CD4-positive, alpha-beta T cell (primary cell): ENCODE measurements around the gene PNLIPRP2. TPM values are rescaled to one million over a fixed set of nuclear protein-coding genes. Genes with fewer than 3 reads are reported as not detected.

Experiments
- ATAC-seq: fragments of 200-7000 bp; cut with Tn5 transposase; one replicate; pipeline ENCODE4 v1.10.0; 2022; ENCODE audit warnings: mild to moderate bottlenecking; ENCODE audit not compliant: poor library complexity
- CTCF ChIA-PET: fragments of 350-600 bp; sonication (Branson Sonifier 250); formaldehyde crosslinking; loops from one replicate; lab custom pipeline; 2021; ENCODE audit warnings: antibody characterized with exemption, inconsistent platforms; lab: Charles Lee
- POLR2A ChIA-PET: fragments of 350-600 bp; sonication (Branson Sonifier 250); formaldehyde crosslinking; loops from one replicate; lab custom pipeline; 2021; ENCODE audit warnings: antibody characterized with exemption, inconsistent platforms; lab: Charles Lee
- DNase-seq, 14 experiments: peaks; one replicate each; pipeline ENCODE4 v3.0.0-alpha.2; 2013 to 2020; ENCODE audit warnings: mixed read lengths in 2 of 14
- H3K27ac ChIP-seq, 2 donors: one replicate each; pipeline versions ENCODE4 v1.5.1 to v1.7.0; 2013; ENCODE audit warnings: low read length in 2 of 2, low read depth in 1 of 2, mild to moderate bottlenecking in 1 of 2
- H3K27me3 ChIP-seq, 2 experiments: 1 replicate in 1 of 2; 2 replicates in 1 of 2; pipeline versions ENCODE4 v1.6.1 to v1.7.0; 2013; ENCODE audit warnings: low read length in 2 of 2, control low read depth in 1 of 2, mild to moderate bottlenecking in 1 of 2, moderate library complexity in 1 of 2; ENCODE audit not compliant: insufficient read depth in 2 of 2, control insufficient read depth in 1 of 2
- H3K36me3 ChIP-seq: one replicate; pipeline ENCODE4 v1.6.1; 2013; ENCODE audit warnings: low read length, control low read depth; ENCODE audit not compliant: insufficient read depth
- H3K4me1 ChIP-seq: one replicate; pipeline ENCODE4 v1.6.1; 2013; ENCODE audit warnings: low read length, control low read depth; ENCODE audit not compliant: insufficient read depth
- H3K4me3 ChIP-seq: one replicate; pipeline ENCODE4 v1.5.1; 2013; ENCODE audit warnings: mild to moderate bottlenecking, low read length, moderate library complexity
- H3K9me3 ChIP-seq, 2 experiments: 1 replicate in 1 of 2; 2 replicates in 1 of 2; pipeline versions ENCODE4 v1.6.1 to v1.7.0; 2013; ENCODE audit warnings: low read length in 2 of 2, mild to moderate bottlenecking in 2 of 2, control low read depth in 1 of 2, moderate library complexity in 1 of 2; ENCODE audit not compliant: control insufficient read depth in 1 of 2, insufficient read depth in 1 of 2
- H3K27ac Mint-ChIP-seq: one replicate; pipeline ENCODE4 v1.8.0; 2020; ENCODE audit warnings: mixed read lengths
- H3K27me3 Mint-ChIP-seq: one replicate; pipeline ENCODE4 v1.8.0; 2021; ENCODE audit warnings: mixed read lengths
- H3K36me3 Mint-ChIP-seq: one replicate; pipeline ENCODE4 v1.8.0; 2021; ENCODE audit warnings: low read depth, mixed read lengths
- H3K4me1 Mint-ChIP-seq: one replicate; pipeline ENCODE4 v1.8.0; 2021; ENCODE audit warnings: low read depth, mixed read lengths
- H3K4me3 Mint-ChIP-seq: one replicate; pipeline ENCODE4 v1.8.0; 2020; ENCODE audit warnings: mild to moderate bottlenecking, mixed read lengths
- H3K9me3 Mint-ChIP-seq: one replicate; pipeline ENCODE4 v1.8.0; 2020; ENCODE audit warnings: mixed read lengths
- CTCF ChIP-seq: fragments of 200-600 bp; IDR thresholded peaks from one replicate; pipeline ENCODE4 v1.8.0; 2022; ENCODE audit warnings: antibody characterized with exemption, mild to moderate bottlenecking
- intact Hi-C, 2 experiments: fragments of 100-400 bp; cut with DNase I in 1 of 2; cut with micrococcal nuclease in 1 of 2; formaldehyde crosslinking; loops; one replicate each; pipeline versions ENCODE4 v1.15.1 to v1.9.0; 2023 to 2025; cut with DNase I, micrococcal nuclease
- total RNA-seq, 174 experiments: library from RNA in 2 of 174; stranded (reverse) in 2 of 174; gene quantifications; one replicate each; pipeline ENCODE4 v1.2.3 and lab custom pipeline; 2021 to 2026

Gene PNLIPRP2
- total RNA-seq, 2 experiments from 2014 or later = not detected

DNA sequence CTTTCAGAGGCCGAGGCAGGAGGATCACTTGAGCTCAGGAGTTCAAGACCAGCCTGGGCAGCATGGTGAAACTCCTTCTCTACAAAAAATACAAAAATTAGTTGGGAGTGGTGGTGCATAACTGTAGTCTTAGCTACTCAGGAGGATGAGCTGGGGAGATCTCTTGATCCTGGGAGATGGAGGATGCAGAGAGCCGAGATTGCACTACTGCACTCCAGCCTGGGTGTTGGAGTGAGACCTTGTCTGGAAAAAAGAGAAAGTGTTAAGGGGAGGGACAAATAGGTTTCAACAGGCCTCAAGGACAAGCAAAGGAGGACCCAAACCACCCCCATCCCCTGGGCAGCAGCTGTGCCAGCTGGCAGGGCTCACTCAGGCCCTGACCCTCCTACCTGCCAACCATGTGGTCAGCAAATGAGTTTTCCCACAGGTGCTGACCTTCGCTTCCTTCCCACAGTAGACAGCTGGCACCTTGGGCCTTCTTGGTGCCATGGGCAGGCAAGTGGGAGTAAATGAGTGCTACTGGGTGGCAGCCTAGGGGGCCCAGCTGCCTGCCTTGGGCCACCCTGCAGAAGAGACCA lies 5.5 kb upstream of the PNLIPRP2 start:
- H3K9me3 Mint-ChIP-seq = no peaks in the 10 kb centered on the region
- no peaks in the 10 kb centered on the region for H3K4me1 Mint-ChIP-seq
- no peak overlapping the region for H3K27ac Mint-ChIP-seq
- peaks cover 0 to 3% of the 10 kb centered on the region in 2 experiments for H3K27me3 ChIP-seq
- intact Hi-C loops = no loop called here
- ChIA-PET CTCF (no interaction called here), POLR2A (no interaction called here)
- TF ChIP-seq CTCF = no peak
- peaks cover 26% of the 10 kb centered on the region for H3K27me3 Mint-ChIP-seq
- no peak overlapping the region for H3K4me3 Mint-ChIP-seq
- H3K9me3 ChIP-seq = peaks cover 0 to 11% of the 10 kb centered on the region in 2 experiments
- H3K4me1 ChIP-seq = no peaks in the 10 kb centered on the region
- H3K4me3 ChIP-seq = no peak overlapping the region
- DNase-seq = no peak
- H3K36me3 ChIP-seq = no peaks in the 10 kb centered on the region
- no peak overlapping the region for H3K27ac ChIP-seq
- no peaks in the 10 kb centered on the region for H3K36me3 Mint-ChIP-seq
- no peak for ATAC-seq

- POLR2A ChIA-PET = no interaction called here
- no peak overlapping the region for H3K4me3 Mint-ChIP-seq
- Histone ChIP-seq H3K4me3 (no peak overlapping the region), H3K27me3 (peaks cover 5 to 6% of the 10 kb centered on the region in 2 experiments), H3K27ac (no peak overlapping the region), H3K36me3 (no peaks in the 10 kb centered on the region), H3K9me3 (no peaks in the 10 kb centered on the region), H3K4me1 (no peaks in the 10 kb centered on the region)
- no peak overlapping the region for H3K27ac Mint-ChIP-seq
- CTCF ChIA-PET = no interaction called here
- H3K9me3 Mint-ChIP-seq = no peaks in the 10 kb centered on the region
- no peak for DNase-seq
- peaks cover 51% of the 10 kb centered on the region for H3K27me3 Mint-ChIP-seq
- ATAC-seq = no peak
- H3K4me1 Mint-ChIP-seq = no peaks in the 10 kb centered on the region
- intact Hi-C loops = loop anchor here in 1 of 2 experiments (10.0 kb wide), 1 partner anchor 1537 kb away; no protein-coding TSS in a partner anchor
- no peak for TF ChIP-seq CTCF
- H3K36me3 Mint-ChIP-seq = no peaks in the 10 kb centered on the region
Observed at GRCh38 chr10:116621476-116621875, 723 bp downstream of the PNLIPRP2 start.

GRCh38 chr10:116621934-116622655 lies 1.3 kb downstream of the PNLIPRP2 start:
- ATAC-seq (no peak), DNase-seq (no peak)
- CTCF ChIA-PET = no interaction called here
- no peaks in the 10 kb centered on the region for H3K9me3 Mint-ChIP-seq
- no peaks in the 10 kb centered on the region for H3K36me3 Mint-ChIP-seq
- TF ChIP-seq CTCF = no peak
- peaks cover 11 to 12% of the 10 kb centered on the region in 2 experiments for H3K27me3 ChIP-seq
- H3K27ac Mint-ChIP-seq = no peak overlapping the region
- no peak overlapping the region for H3K4me3 ChIP-seq
- H3K4me1 ChIP-seq = no peaks in the 10 kb centered on the region
- no peaks in the 10 kb centered on the region for H3K36me3 ChIP-seq
- no peak overlapping the region for H3K27ac ChIP-seq
- H3K9me3 ChIP-seq = no peaks in the 10 kb centered on the region
- no peak overlapping the region for H3K4me3 Mint-ChIP-seq
- intact Hi-C loops = loop anchor here in 1 of 2 experiments (10.0 kb wide), 1 partner anchor 1537 kb away; no protein-coding TSS in a partner anchor
- POLR2A ChIA-PET = no interaction called here
- peaks cover 53% of the 10 kb centered on the region for H3K27me3 Mint-ChIP-seq
- no peaks in the 10 kb centered on the region for H3K4me1 Mint-ChIP-seq
